PC-3 (cell line): Measurements from ENCODE around the gene PRKAR1B. TPM values are rescaled to one million over a fixed set of nuclear protein-coding genes. Genes with fewer than 3 reads are reported as not detected.

Source experiments
- ATAC-seq: fragments of 200-7000 bp; cut with Tn5 transposase; 2 replicates; pipeline ENCODE4 v1.9.1; 2020; ENCODE audit warnings: mild to moderate bottlenecking, moderate library complexity
- BruUV-seq: library from RNA; stranded (reverse); fragments of 400-500 nt; replicated peaks from 2 replicates; lab custom pipeline; 2021; lab: Mats Ljungman, UMichigan
- CTCF ChIA-PET: fragments of 300-600 bp; sonication (Branson Sonifier 250); formaldehyde crosslinking; loops from one replicate; lab custom pipeline; 2022; ENCODE audit warnings: antibody characterized with exemption; lab: Charles Lee
- POLR2A ChIA-PET: fragments of 300-600 bp; sonication (Branson Sonifier 250); formaldehyde crosslinking; loops from one replicate; lab custom pipeline; 2022; ENCODE audit warnings: antibody characterized with exemption; ENCODE audit not compliant: unreplicated experiment; lab: Charles Lee
- DNase-seq: peaks from one replicate; pipeline ENCODE4 v3.0.0-alpha.2; 2015
- H2AFZ ChIP-seq: fragments of 300-600 bp; sonication (generic); 2 replicates; pipeline ENCODE4 v1.6.0; 2016; ENCODE audit warnings: antibody characterized with exemption, low read length
- H3F3A ChIP-seq: fragments of 300-600 bp; sonication (generic); one replicate; pipeline ENCODE4 v1.6.0; 2017; ENCODE audit warnings: antibody characterized with exemption, low read length, control low read depth, mild to moderate bottlenecking; ENCODE audit not compliant: unreplicated experiment
- H3K27ac ChIP-seq: fragments of 300-600 bp; sonication (generic); 2 replicates; pipeline ENCODE4 v1.5.1; 2016; ENCODE audit warnings: mild to moderate bottlenecking, low read length
- H3K27me3 ChIP-seq: fragments of 300-600 bp; sonication (generic); 2 replicates; pipeline ENCODE4 v1.6.1; 2016; ENCODE audit warnings: low read length, mixed read lengths
- H3K36me3 ChIP-seq: fragments of 300-600 bp; sonication (generic); 2 replicates; pipeline ENCODE4 v1.6.1; 2016; ENCODE audit warnings: low read depth, mixed run types, low read length, mixed read lengths
- H3K4me1 ChIP-seq: fragments of 300-600 bp; sonication (generic); 2 replicates; pipeline ENCODE4 v1.5.1; 2016; ENCODE audit warnings: low read length; ENCODE audit not compliant: insufficient read depth
- H3K4me2 ChIP-seq: fragments of 300-600 bp; sonication (generic); 2 replicates; pipeline ENCODE4 v1.6.0; 2016; ENCODE audit warnings: low read length
- H3K4me3 ChIP-seq: fragments of 300-600 bp; sonication (generic); 2 replicates; pipeline ENCODE4 v1.5.1; 2016; ENCODE audit warnings: mild to moderate bottlenecking, low read length, mixed read lengths
- H3K79me2 ChIP-seq: fragments of 300-600 bp; sonication (generic); 2 replicates; pipeline ENCODE4 v1.6.1; 2017; ENCODE audit warnings: low read length, mixed read lengths
- H3K9ac ChIP-seq: fragments of 300-600 bp; sonication (generic); 2 replicates; pipeline ENCODE4 v1.6.0; 2016; ENCODE audit warnings: mild to moderate bottlenecking, low read length
- H3K9me2 ChIP-seq: fragments of 300-600 bp; sonication (generic); replicated peaks from 2 replicates; pipeline ENCODE4 v1.6.1; 2016; ENCODE audit warnings: mixed run types, low read length, mixed read lengths
- H3K9me3 ChIP-seq: fragments of 300-600 bp; sonication (generic); 2 replicates; pipeline ENCODE4 v1.6.1; 2016; ENCODE audit warnings: low read length, mixed read lengths
- H4K20me1 ChIP-seq: fragments of 300-600 bp; sonication (generic); 2 replicates; pipeline ENCODE4 v1.6.1; 2016; ENCODE audit warnings: low read length, mixed read lengths
- CTCF ChIP-seq: fragments of 300-600 bp; sonication (generic); conservative IDR thresholded peaks from 2 replicates; pipeline ENCODE4 v1.5.1; 2017; ENCODE audit warnings: antibody characterized with exemption, low read depth, mild to moderate bottlenecking, low read length
- EZH2 ChIP-seq: fragments of 300-600 bp; sonication (generic); IDR thresholded peaks from one replicate; pipeline ENCODE4 v1.6.1; 2017; ENCODE audit warnings: antibody characterized with exemption, mild to moderate bottlenecking, low read length; ENCODE audit not compliant: unreplicated experiment
- EZH2phosphoT487 ChIP-seq: fragments of 300-600 bp; sonication (generic); IDR thresholded peaks from 2 replicates; pipeline ENCODE4 v1.6.1; 2018; ENCODE audit warnings: mild to moderate bottlenecking, antibody characterized with exemption, low read length, borderline replicate concordance
- intact Hi-C: fragments of 100-400 bp; cut with micrococcal nuclease; formaldehyde crosslinking; loops from 2 replicates; pipeline ENCODE4 v1.9.0; 2023
- total RNA-seq: library from RNA; depleted of rRNA; stranded (reverse); fragments of >200 nt; gene quantifications from 2 replicates; pipeline ENCODE4 v1.2.3, GENCODE V29; 2014

The PRKAR1B gene
- total RNA-seq, 1 experiment from 2014 or later, result 15.6 TPM

- ChIA-PET CTCF (no interaction called here), POLR2A (interaction anchor here (0.5 to 0.6 kb wide), 2 partner anchors 20 to 87 kb away, joined by 3 read pairs; no protein-coding TSS in a partner anchor)
- Histone ChIP-seq H3K4me2 (peak overlapping the region; percentile 83), H3K9me2 (no peaks in the 10 kb centered on the region), H3K79me2 (no peaks in the 10 kb centered on the region), H3K27me3 (no peaks in the 10 kb centered on the region), H3K27ac (peak overlapping the region; percentile 94), H3K9me3 (no peaks in the 10 kb centered on the region), H3K4me3 (peak overlapping the region; percentile 39), H4K20me1 (no peaks in the 10 kb centered on the region), H3K9ac (peak overlapping the region; percentile 79), H2AFZ (peak overlapping the region; percentile 58; the same call in 1 of the 2 replicates), H3F3A (no peaks in the 10 kb centered on the region), H3K4me1 (peaks cover 51% of the 10 kb centered on the region), H3K36me3 (no peaks in the 10 kb centered on the region)
- peak; percentile 70 for DNase-seq
- no peak for TF ChIP-seq EZH2phosphoT487
- no peak for TF ChIP-seq EZH2
- no peak for TF ChIP-seq CTCF
- intact Hi-C loops, result loop anchor here (2.0 kb wide), 1 partner anchor 20 kb away; the partner anchor contains the start of gene PDGFA
- peak; percentile 32 for ATAC-seq
- TSS peak; percentile 90 for BruUV-seq
These were observed 188.1 kb downstream of the PRKAR1B start for GRCh38 chr7:538764-539685.

GRCh38 chr7:537911-538634 is 189.0 kb downstream of the PRKAR1B start:
- BruUV-seq, result no TSS peak
- Histone ChIP-seq H3K4me1 (peaks cover 42% of the 10 kb centered on the region), H3K79me2 (no peaks in the 10 kb centered on the region), H2AFZ (peak overlapping the region; percentile 58; the same call in 1 of the 2 replicates), H3K4me3 (peak overlapping the region; percentile 39; the same call in 1 of the 2 replicates), H4K20me1 (no peaks in the 10 kb centered on the region), H3K9ac (peak overlapping the region; percentile 79), H3K27ac (peak overlapping the region; percentile 94), H3K36me3 (no peaks in the 10 kb centered on the region), H3K4me2 (peak overlapping the region; percentile 83), H3K9me3 (no peaks in the 10 kb centered on the region), H3F3A (no peaks in the 10 kb centered on the region), H3K9me2 (no peaks in the 10 kb centered on the region), H3K27me3 (no peaks in the 10 kb centered on the region)
- CTCF ChIA-PET, result no interaction called here
- peak; percentile 92 for DNase-seq
- ATAC-seq, result peak; percentile 68
- intact Hi-C loops, result loop anchor here (2.0 kb wide), 1 partner anchor 19 kb away; the partner anchor contains the start of gene PDGFA
- POLR2A ChIA-PET, result interaction anchor here (0.5 kb wide), 1 partner anchor 205 kb away, joined by 4 read pairs; no protein-coding TSS in a partner anchor
- TF ChIP-seq EZH2phosphoT487, result no peak

- Histone ChIP-seq H3K79me2 (no peaks in the 10 kb centered on the region), H3K4me3 (no peak overlapping the region), H3K27ac (no peak overlapping the region), H3K4me2 (no peak overlapping the region), H3K9me2 (no peaks in the 10 kb centered on the region), H3K36me3 (no peaks in the 10 kb centered on the region), H3K9me3 (no peaks in the 10 kb centered on the region), H4K20me1 (no peaks in the 10 kb centered on the region), H2AFZ (no peak overlapping the region), H3K9ac (no peak overlapping the region), H3F3A (no peaks in the 10 kb centered on the region), H3K27me3 (no peaks in the 10 kb centered on the region), H3K4me1 (peaks cover 28% of the 10 kb centered on the region)
- DNase-seq (no peak), ATAC-seq (no peak)
- POLR2A ChIA-PET, result no interaction called here
- no TSS peak for BruUV-seq
- no peak for TF ChIP-seq EZH2
- no peak for TF ChIP-seq EZH2phosphoT487
- TF ChIP-seq CTCF, result no peak
- CTCF ChIA-PET, result no interaction called here
- intact Hi-C loops, result no loop called here
These were observed 190.8 kb downstream of the PRKAR1B start for GRCh38 chr7:536231-536630.
